Esophagus squamous epithelium (tissue), 5 donors: ENCODE results near the gene CKLF. TPM values are rescaled to one million over a fixed set of nuclear protein-coding genes. Genes with fewer than 3 reads are reported as not detected.

Source experiments
- DNase-seq: peaks from one replicate; lab custom pipeline; 2025; lab: John Stamatoyannopoulos, UW
- H3K27ac ChIP-seq, 4 donors: fragments of 200-600 bp; sonication (generic); one replicate each; pipeline ENCODE4 v1.5.1; 2016 to 2019; ENCODE audit warnings: mild to moderate bottlenecking in 1 of 4
- H3K27me3 ChIP-seq, 4 donors: fragments of 200-600 bp; sonication (generic); 1 replicate in 3 of 4; 2 replicates in 1 of 4; pipeline versions ENCODE4 v1.5.1 to v1.6.0; 2017 to 2021; ENCODE audit warnings: antibody characterized with exemption in 1 of 4
- H3K36me3 ChIP-seq, 3 donors: fragments of 200-600 bp; sonication (generic); one replicate each; pipeline ENCODE4 v1.5.1; 2016 to 2019
- H3K4me1 ChIP-seq, 3 donors: fragments of 200-600 bp; sonication (generic); one replicate each; pipeline ENCODE4 v1.5.1; 2017 to 2019
- H3K4me3 ChIP-seq, 4 donors: fragments of 200-600 bp; sonication (generic); 1 replicate in 3 of 4; 2 replicates in 1 of 4; pipeline ENCODE4 v1.5.1; 2016 to 2019; ENCODE audit warnings: mild to moderate bottlenecking in 2 of 4, moderate library complexity in 1 of 4
- H3K9me3 ChIP-seq, 3 donors: fragments of 200-600 bp; sonication (generic); one replicate each; pipeline ENCODE4 v1.5.1; 2016 to 2019
- CTCF ChIP-seq, 6 experiments: fragments of 450-650 bp in 4 of 6; fragments of 200-600 bp in 2 of 6; sonication (generic) in 2 of 6; IDR thresholded peaks; one replicate each; pipeline ENCODE4 v1.5.1; 2016 to 2019; ENCODE audit warnings: antibody characterized with exemption in 6 of 6, mild to moderate bottlenecking in 4 of 6, moderate library complexity in 4 of 6
- POLR2A ChIP-seq, 4 donors: fragments of 450-650 bp; IDR thresholded peaks; one replicate each; pipeline ENCODE4 v1.6.1; 2017; ENCODE audit warnings: antibody characterized with exemption in 4 of 4, mild to moderate bottlenecking in 4 of 4, moderate library complexity in 3 of 4
- WGBS, 2 donors: methylation state at CpG; one replicate each; pipeline ENCODE4 v1.1.5; 2018; 5-methylcytosine and 5-hydroxymethylcytosine counted together
- intact Hi-C: fragments of 100-400 bp; cut with DNase I; formaldehyde crosslinking; loops from one replicate; pipeline ENCODE4 v1.15.0; 2022
- total RNA-seq, 4 donors: library from RNA; depleted of rRNA; stranded (reverse); fragments of >200 nt; gene quantifications; one replicate each; pipeline ENCODE4 v1.1.0, GENCODE V29; 2016
- donor health status: DM: yes; HTN: yes; CAD: no.

CKLF gene
- total RNA-seq, 4 donors from 2014 or later: 8.6 to 34.1 (median 16.9) TPM

GRCh38 chr16:66580605-66581209 is 28.3 kb downstream of the CKLF start:
- intact Hi-C loops: no loop called here
- no peak overlapping the region for H3K27ac ChIP-seq
- peaks cover 7 to 32% (median 14%) of the 10 kb centered on the region in 3 donors for H3K4me1 ChIP-seq
- DNase-seq: no peak
- no peak for TF ChIP-seq POLR2A (IDR thresholded peaks at IDR 0.05)
- TF ChIP-seq CTCF (IDR thresholded peaks at IDR 0.05): peak in 1 of 6 experiments; percentile 5
- H3K36me3 ChIP-seq: no peaks in the 10 kb centered on the region
- no peak overlapping the region for H3K4me3 ChIP-seq
- peaks cover 0 to 31% (median 0%) of the 10 kb centered on the region in 4 donors for H3K27me3 ChIP-seq
- H3K9me3 ChIP-seq: no peaks in the 10 kb centered on the region
- 48 to 76% methylated on average over 4 of the region's 4 CpGs for WGBS, 2 donors

GRCh38 chr16:66581246-66581952 is 29.0 kb downstream of the CKLF start:
- H3K27ac ChIP-seq: no peak overlapping the region
- 60 to 67% methylated on average over 3 of the region's 3 CpGs for WGBS, 2 donors
- H3K4me1 ChIP-seq: peaks cover 7 to 32% (median 14%) of the 10 kb centered on the region in 3 donors
- no peak for DNase-seq
- peaks cover 0 to 31% (median 0%) of the 10 kb centered on the region in 4 donors for H3K27me3 ChIP-seq
- no peaks in the 10 kb centered on the region for H3K36me3 ChIP-seq
- no peaks in the 10 kb centered on the region for H3K9me3 ChIP-seq
- intact Hi-C loops: no loop called here
- H3K4me3 ChIP-seq: no peak overlapping the region
- no peak for TF ChIP-seq POLR2A (IDR thresholded peaks at IDR 0.05)

GRCh38 chr16:66585481-66586239 is 33.3 kb downstream of the CKLF start:
- no peaks in the 10 kb centered on the region for H3K9me3 ChIP-seq
- no peak overlapping the region for H3K27ac ChIP-seq
- WGBS, 2 donors: 67 to 69% methylated on average over 10 of the region's 10 CpGs
- DNase-seq: no peak
- peaks cover 0 to 21% (median 3%) of the 10 kb centered on the region in 3 donors for H3K4me1 ChIP-seq
- intact Hi-C loops: no loop called here
- no peak for TF ChIP-seq POLR2A (IDR thresholded peaks at IDR 0.05)
- TF ChIP-seq CTCF (IDR thresholded peaks at IDR 0.05): no peak
- H3K36me3 ChIP-seq: no peaks in the 10 kb centered on the region
- no peak overlapping the region for H3K4me3 ChIP-seq
- no peaks in the 10 kb centered on the region for H3K27me3 ChIP-seq

- intact Hi-C loops: no loop called here
- TF ChIP-seq CTCF (IDR thresholded peaks at IDR 0.05) (no peak), POLR2A (IDR thresholded peaks at IDR 0.05) (no peak)
- Histone ChIP-seq H3K36me3 (no peaks in the 10 kb centered on the region), H3K27ac (no peak overlapping the region), H3K27me3 (no peaks in the 10 kb centered on the region), H3K9me3 (no peaks in the 10 kb centered on the region), H3K4me3 (no peak overlapping the region), H3K4me1 (peaks cover 0 to 12% (median 3%) of the 10 kb centered on the region in 3 donors)
- DNase-seq: no peak
- 66 to 73% methylated on average over 7 of the region's 7 CpGs for whole genome bisulfite sequencing, 2 donors
Measured at GRCh38 chr16:66587881-66588600, 35.7 kb downstream of the CKLF start.

- no peaks in the 10 kb centered on the region for H3K27me3 ChIP-seq
- no peak overlapping the region for H3K4me3 ChIP-seq
- no peak for DNase-seq
- H3K9me3 ChIP-seq: no peaks in the 10 kb centered on the region
- H3K4me1 ChIP-seq: peaks cover 0 to 12% (median 3%) of the 10 kb centered on the region in 3 donors
- no peak for TF ChIP-seq POLR2A (IDR thresholded peaks at IDR 0.05)
- TF ChIP-seq CTCF (IDR thresholded peaks at IDR 0.05): peak in 5 of 6 experiments; percentile 25 to 70 (median 51)
- WGBS, 2 donors: 50 to 93% methylated on average over 1 to 3 of the region's 8 CpGs
- no peaks in the 10 kb centered on the region for H3K36me3 ChIP-seq
- H3K27ac ChIP-seq: no peak overlapping the region
- intact Hi-C loops: no loop called here
Measured at GRCh38 chr16:66588981-66589713, 36.8 kb downstream of the CKLF start.
